Measurements from ENCODE around the gene ZNRF1.

The ZNRF1 gene

DNA sequence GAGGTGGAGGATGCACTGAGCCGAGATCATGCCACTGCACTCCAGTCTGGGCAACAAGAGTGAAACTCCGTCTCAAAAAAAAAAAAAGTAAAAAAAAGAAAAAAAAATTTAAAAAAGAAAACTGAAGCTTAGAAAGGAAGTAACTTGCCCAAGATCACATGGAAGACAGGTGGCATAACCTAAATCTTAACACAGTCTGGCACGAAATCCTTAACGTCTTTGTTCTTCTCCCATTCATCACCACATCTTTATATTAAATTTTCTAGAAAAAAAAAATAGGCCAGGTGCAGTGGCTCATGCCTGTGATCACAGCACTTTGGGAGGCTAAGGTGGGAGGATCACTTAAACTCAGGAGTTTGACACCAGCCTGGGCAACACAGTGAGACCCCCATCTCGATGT lies 23.2 kb upstream of the ZNRF1 start:
- TF ChIP-seq, protein P1, sequence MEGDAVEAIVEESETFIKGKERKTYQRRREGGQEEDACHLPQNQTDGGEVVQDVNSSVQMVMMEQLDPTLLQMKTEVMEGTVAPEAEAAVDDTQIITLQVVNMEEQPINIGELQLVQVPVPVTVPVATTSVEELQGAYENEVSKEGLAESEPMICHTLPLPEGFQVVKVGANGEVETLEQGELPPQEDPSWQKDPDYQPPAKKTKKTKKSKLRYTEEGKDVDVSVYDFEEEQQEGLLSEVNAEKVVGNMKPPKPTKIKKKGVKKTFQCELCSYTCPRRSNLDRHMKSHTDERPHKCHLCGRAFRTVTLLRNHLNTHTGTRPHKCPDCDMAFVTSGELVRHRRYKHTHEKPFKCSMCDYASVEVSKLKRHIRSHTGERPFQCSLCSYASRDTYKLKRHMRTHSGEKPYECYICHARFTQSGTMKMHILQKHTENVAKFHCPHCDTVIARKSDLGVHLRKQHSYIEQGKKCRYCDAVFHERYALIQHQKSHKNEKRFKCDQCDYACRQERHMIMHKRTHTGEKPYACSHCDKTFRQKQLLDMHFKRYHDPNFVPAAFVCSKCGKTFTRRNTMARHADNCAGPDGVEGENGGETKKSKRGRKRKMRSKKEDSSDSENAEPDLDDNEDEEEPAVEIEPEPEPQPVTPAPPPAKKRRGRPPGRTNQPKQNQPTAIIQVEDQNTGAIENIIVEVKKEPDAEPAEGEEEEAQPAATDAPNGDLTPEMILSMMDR (conservative IDR thresholded peaks at IDR 0.05) = no peak
- no peak overlapping the region for H3K27ac ChIP-seq

DNA sequence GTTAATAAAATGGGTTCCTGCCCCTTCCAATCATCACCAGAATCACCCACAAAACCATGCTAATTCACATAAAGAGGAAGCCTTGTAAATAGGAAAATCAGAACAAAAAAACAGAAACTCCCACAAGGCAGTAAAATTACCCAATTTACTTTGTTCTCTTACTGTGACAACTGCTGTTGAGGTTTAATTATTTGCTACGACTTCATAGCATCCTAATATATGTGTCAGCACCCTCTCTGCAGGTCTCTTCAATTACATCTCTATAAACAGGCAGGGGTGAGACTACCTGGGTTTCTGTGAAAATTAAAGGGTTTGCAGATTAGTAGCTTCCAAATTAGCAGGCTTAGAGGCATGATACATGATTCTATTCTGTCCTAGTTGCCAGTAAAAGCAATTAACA lies 16.6 kb upstream of the ZNRF1 start:
- TF ChIP-seq, protein P1 (conservative IDR thresholded peaks at IDR 0.05) = no peak
- no peak overlapping the region for H3K27ac ChIP-seq

DNA sequence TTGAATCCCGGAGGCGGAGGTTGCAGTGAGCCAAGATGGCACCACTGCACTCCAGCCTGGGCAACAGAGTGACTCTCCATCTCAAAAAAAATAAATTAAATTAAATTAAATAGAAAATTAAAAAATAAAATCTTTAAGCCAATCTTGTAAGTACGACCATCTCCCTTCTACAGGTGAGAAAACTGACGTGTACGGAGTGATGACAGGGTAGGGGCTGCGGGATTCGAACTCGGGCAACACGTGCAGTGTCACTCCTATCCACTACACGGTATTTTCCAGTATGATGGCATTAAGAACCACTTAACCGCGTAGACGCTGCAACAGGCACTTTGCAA lies 14.7 kb upstream of the ZNRF1 start:
- TF ChIP-seq, protein P1 (conservative IDR thresholded peaks at IDR 0.05) = no peak
- peak overlapping the region; percentile 63; the same call in 1 of the 2 replicates for H3K27ac ChIP-seq

DNA sequence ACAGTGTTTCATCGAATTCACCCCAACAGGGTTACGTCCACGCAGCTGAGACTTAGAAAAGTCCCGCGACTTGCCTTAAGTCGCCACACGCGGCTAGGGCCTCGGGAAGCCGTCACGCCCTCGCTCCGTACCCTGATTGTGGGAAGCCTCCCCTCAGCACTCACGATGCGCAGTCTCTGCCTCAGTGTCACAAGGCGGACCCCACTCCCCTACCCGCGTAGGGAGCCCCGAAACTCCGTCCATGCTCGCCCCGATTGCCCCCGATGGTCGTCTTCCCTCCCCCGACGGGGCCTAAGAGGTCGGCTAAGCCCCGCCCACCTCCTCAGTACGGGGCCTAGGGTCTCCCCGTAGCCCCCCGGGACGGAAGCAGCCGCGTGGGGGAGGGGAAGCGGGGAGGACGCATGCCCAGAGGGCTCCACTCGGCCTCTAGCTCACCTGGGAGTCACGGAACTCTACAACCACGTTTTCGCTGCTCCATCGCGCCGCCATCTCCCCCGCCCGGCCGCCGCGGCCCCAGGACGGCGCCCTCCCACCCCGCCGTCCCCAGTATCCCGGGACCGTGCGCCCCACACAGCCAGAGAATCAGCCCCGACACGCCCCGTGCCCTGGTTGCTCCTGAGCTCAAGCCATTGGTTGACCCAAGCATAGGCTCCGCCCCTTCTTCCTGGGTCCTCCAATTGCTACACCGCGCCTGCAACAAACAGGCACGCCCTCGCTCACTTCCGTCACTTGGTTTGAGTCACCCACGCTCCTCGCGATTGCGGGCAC lies 14.1 kb upstream of the ZNRF1 start, which contains the start of gene WDR59:
Gene WDR59, minus strand, starts transcription at position 595 of the 768 bp plus-strand sequence. Its CDS starts 106 bp downstream, at position 489.
- TF ChIP-seq, protein P1 (conservative IDR thresholded peaks at IDR 0.05) = no peak
- H3K27ac ChIP-seq = peak within 1 kb of the TSS; percentile 63; the same call in 1 of the 2 replicates

DNA sequence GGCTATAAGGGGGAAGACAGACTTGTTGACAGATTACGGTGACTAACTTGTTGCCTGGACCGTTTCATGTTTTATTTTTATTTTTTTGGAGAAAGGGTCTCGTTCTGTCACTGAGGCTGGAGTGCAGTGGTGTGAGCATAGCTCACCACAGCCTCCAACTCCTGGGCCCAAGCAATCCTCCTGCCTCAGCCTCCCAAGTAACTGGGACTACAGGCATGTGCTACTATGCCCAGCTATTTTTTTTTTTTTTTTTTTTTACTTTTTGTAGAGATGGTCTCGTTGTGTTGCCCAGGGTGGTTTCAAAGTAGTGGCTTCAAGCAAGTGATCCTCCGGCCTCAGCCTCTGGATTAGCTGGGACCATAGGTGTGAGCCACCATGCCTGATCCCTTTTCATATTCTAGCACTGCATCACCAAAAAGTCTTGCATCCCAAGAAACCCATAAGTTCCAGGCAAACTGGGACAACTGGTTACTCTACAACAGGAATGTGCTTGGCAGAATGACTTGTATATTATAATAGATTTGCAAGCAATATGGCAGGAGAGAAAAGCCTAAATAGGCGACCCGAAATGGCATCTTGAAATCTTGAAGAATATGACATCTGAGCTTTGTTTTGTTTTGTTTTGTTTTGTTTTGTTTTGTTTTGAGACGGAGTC lies 11.7 kb upstream of the ZNRF1 start:
- TF ChIP-seq, protein P1 (conservative IDR thresholded peaks at IDR 0.05) = no peak
- H3K27ac ChIP-seq = no peak overlapping the region

DNA sequence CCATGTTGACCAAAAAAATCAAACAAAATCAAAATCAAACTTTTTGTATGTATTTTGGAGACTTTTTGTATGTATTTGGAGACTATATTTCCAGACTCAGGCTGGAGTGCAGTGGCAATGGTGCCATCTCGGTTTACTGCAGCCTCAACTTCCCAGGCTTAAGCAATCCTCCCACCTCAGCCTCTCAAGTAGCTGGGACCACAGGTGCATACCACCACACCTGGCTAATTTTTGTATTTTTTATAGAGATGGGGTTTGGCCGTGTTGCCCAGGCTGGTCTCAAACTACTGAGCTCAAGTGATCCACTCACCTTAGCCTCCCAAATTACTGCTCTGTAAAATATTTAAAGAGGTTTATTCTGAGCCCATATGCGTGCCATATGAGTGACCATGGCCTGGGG lies 9.0 kb upstream of the ZNRF1 start:
- peak overlapping the region; percentile 93 for H3K27ac ChIP-seq

DNA sequence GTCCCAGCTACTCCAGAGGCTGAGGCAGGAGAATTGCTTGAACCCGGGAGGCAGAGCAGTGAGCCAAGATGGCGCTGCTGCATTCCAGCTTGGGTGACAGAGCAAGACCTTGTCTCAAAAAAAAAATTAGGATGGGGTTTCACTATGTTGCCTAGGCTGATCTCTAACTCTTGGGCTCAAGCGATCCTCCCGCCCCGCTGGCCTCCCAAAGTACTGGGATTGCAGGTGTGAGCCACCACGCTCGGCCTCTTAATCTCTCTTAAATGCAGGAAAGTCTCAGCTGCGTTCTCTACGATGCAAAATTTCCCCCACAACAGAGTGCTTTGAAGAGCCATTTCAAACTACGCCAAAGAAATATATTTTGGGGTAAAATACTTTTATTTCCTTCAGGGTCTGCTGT lies 8.0 kb upstream of the ZNRF1 start:
- H3K27ac ChIP-seq = peak overlapping the region; percentile 93

More for the DNA sequence above, 8.0 kb upstream of the ZNRF1 start:
- TF ChIP-seq, protein P1 (conservative IDR thresholded peaks at IDR 0.05) = no peak

All from VCaP (cell line).